Stimulated activated CD4-positive, alpha-beta T cell treated with anti-CD3 and anti-CD28 coated beads, Interleukin-4, amount 100 ng/mL, for 48 hours (primary cell): Measurements from ENCODE around the gene ALLC.

ENCODE experiments used
- DNase-seq, 2 donors: peaks; one replicate each; pipeline ENCODE4 v3.0.0-alpha.2; 2020; ENCODE audit warnings: low read depth in 2 of 2

Gene ALLC

DNA sequence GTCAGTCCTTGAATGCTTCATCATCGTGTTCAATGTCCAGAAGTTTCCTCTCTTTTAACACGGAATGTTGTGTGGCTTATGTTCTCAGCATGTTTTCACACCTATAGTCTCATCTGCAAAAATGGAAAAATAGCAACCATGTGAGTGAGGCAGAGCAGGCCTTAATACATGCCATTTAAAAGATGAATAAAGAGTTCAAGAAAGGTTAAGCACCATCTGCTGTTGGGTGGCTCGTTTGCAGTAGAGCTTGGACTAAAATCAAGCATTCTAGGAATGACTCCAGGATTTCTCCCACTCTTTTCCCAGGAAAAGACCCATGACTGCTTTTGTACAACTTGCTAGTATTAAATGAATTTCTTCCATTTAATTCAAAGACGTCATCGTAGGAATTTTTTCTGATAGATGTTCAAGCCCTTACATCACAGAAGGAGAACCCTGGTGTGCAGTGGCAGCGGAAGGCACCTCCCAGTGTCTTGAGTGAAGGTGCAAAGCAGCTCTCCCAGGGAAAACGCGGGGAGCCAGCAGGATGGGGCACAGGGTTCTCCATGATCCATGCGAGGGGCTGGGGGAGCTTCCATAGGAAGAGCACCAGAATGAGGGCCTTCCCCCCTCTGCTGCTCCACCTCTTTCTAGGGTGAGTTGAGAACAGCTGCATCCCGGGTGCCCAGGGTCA, 55.0 kb downstream of the ALLC start:
- DNase-seq: no peak

- DNase-seq: no peak
Measured at GRCh38 chr2:3718679-3719078, 60.7 kb downstream of the ALLC start.

DNA sequence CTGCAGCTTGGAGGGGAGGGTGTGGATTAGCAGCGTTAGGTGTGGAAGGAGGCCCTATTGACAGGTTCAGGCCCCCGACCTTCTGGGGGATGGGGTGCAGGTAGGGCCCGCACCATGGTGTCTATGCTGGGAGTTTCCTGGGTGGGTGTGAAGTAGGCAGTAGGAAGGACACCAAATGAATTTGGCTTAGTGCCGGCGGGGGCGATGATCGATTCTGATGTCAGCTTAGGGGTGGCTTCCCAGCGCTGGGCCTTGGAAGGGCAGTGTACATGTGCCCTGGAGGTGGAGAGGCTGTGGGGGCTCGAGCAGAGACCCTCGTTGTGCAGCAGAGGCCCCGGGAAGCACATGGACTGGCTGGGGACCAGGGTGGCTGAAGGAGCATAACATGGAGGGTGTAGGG, 67.0 kb downstream of the ALLC start:
- no peak for DNase-seq

DNA sequence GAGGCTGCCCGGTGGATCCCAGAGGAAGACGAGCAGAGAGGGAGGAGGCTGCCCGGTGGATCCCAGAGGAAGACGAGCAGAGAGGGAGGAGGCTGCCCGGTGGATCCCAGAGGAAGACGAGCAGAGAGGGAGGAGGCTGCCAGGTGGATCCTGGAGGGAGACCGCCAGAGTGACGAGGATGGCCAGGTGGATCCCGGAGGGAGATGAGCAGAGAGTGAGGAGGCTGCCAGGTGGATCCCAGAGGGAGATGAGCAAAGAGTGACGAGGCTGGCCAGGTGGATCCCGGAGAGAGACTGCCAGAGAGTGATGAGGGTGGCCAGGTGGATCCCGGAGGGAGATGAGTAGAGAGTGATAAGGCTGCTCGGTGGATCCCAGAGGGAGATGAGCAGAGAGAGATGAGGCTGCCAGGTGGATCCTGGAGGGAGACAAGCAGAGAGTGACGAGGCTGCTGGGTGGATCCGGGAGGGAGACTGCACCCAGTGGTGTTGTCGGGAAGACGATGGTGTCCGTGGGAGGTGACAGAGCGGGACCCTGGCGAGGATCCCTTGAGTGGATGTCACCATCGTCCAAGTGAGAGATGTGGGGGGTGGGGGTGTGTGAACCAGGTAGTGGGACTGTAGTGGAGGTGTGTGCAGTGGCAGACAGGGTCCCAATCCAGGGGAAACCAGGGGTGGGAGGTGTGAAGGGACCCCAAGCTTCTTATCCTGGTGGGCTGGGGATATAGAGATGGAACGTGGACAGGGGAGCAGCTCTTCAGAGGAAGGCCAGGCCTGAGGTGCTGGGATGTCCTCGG, 67.7 kb downstream of the ALLC start:
- DNase-seq: no peak

GRCh38 chr2:3726511-3726910, 68.5 kb downstream of the ALLC start:
- DNase-seq: no peak

DNA sequence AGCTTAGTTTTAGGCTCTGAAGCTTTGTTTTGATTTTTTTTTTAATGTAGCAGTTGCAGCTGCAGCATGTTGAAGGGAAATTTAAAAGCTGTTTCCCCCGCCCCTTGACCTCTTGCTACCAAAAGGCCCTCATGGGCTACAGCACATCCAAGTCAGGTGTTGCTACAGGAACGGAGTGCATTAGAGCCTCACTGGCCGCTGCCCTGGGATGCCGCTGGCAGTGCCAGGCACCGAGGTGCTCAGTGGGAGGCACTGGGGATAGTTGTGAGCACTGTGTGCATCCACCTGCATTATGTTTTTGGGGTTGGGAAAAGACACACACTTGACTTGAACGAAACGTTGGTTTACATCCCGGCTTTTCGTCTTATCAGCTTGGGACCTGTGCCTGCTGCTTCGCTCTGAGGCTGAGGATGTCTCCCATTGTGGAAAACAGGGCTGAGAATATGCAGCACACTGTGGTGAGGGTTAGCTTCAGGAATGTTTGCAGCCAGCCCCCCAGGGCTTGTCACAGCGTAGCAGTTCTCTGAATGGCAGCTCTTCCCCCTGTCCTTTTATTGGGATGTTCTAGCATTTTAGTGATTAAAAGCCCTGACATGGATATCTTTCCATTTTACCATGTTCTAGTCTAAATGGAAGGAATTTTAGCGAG, 69.5 kb downstream of the ALLC start:
- DNase-seq: no peak

DNA sequence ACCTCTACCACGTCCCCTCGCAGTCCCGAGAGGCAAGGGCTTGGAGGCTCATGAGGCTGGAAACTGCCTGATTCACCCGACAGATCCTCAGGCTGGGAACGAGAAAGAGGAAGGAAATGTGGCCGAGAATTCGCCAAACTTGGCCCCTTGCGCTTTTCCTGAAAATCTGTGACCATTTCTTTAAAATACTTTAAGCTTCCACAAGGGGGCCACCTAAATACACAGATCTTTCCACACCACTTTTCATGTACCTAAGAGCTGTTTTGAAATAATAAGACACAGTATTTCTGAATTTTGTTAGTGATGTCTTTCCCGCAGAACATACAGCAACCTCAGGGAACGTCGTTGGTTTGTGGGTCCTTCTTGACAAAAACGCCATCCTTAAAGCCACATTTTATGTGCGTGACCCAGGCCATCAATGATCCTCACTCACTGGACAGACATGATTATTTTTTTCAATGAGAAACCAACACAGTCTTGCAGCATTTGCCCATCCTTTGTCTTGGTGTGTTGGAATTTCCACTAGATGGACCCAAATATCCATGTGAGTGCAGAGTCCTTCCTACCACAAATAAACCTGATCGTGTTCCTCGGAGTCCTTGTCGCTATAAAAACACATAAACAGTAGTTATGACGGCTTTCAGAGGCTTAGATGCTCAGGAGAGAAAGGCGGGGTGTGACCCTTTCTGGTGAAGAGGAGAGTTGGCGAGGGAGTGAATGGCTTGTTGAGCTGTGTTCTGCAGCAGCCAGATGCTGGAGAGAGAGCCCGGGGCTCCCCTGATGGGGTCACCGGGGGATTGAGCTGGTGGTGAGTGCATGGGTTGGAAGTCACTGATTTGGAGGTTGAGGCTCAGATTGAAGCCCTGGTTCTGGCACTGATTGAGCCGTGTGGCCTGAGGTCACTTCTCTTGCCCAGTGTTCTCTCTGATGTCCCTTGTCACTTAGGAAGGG, 70.4 kb downstream of the ALLC start:
- DNase-seq: no peak

DNA sequence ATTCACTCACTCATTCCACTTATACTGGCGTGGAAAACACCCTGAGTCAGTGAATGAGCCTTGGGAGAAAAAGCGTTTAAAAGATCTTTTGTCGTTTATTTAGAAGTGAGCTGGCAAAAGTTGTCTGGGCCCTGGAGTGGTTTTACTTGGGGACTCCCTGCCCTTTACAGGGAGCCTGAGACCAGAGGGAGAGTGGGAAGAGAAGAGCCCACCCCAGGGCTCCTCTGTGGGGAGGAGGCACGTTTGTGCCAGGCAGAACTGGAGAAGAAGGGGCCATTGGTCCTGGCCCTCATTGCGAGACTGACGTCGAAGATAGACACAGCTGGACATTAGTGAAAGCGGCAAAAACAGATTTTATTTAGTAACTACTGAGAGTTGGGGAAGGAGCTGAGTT, 71.1 kb downstream of the ALLC start:
- DNase-seq: no peak

- DNase-seq: no peak
Measured at GRCh38 chr2:3729786-3730185, 71.8 kb downstream of the ALLC start.

- DNase-seq: no peak
Measured at GRCh38 chr2:3730646-3731045, 72.6 kb downstream of the ALLC start.

GRCh38 chr2:3731829-3732228, 73.8 kb downstream of the ALLC start:
- DNase-seq: no peak

DNA sequence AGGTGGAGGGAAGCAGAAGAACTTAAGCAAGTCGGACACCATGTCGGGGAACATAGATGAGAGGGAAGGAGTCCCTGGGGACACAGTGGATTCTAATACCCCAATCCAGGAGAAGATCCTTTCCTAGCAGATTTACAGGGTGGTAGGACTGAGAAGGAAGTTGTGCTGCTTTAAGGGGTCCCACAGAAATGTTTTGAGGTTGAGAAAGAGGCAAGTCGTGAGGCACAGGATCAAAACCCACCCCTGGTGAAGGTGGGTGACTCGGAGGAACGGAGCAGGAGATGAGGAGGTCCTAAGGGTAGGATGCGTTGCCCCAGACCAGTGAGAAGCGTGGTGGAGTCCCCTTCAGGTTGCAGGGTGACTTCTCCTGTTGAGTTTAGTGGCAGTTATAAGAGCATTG, 78.1 kb downstream of the ALLC start:
- no peak for DNase-seq

GRCh38 chr2:3737128-3737527, 79.1 kb downstream of the ALLC start:
- no peak for DNase-seq

- peak in 1 of 2 donors; percentile 8 for DNase-seq
Measured at GRCh38 chr2:3738454-3738853, 80.5 kb downstream of the ALLC start.

DNA sequence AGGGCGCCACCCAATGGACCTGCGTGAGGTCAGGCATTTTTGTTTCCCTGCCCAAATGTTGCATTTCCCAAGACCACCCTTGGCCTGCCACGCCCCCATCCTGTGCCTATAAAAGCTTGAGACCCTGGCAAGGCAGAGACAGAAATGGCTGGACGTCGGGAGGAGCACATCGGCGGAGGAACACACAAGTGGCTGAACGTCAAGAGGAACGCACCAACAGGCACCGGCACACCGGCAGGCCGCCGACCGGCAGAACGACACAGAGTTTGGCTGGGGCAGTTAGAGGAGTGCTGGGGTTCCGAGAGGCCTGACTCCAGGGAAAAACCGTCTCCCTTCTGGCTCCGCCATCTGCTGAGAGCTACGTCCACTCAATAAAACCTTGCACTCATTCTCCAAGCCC, 81.3 kb downstream of the ALLC start:
- DNase-seq: no peak

GRCh38 chr2:3741396-3741795, 83.4 kb downstream of the ALLC start:
- no peak for DNase-seq

GRCh38 chr2:3741867-3742602, 84.0 kb downstream of the ALLC start:
- no peak for DNase-seq

DNA sequence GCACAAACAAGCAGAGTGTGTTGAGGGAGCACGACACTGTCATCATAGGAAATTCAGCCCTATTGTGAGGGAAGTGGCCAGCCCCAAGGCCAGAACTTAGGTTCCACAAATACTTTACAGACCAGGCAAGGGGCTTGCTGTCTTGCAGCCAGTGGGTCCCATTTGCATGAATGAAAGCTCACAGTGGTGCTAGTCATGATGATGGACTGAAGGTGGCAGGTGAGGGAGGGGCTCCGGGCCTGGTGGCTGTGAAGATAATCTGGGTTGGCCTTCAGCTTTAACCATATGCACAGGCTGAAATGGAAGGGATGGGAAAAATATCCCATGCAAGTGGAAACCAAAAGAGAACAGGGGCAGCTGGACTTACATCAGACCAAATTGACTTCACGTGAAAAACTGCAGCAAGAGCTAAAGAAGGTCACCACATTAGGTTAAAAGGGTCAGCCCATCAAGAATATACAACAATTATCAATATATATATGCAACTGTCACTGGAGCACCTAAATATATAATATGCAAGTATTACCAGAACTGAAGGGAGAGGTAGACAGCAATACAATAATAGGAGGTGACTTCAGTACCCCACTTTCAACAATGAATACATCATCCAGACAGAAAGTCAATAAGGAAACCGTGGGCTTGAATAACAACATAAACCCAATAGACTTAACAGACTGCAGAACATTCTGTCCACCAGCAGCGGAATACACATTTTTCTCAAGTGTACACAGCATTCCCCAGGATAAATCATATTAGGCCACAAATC, 84.9 kb downstream of the ALLC start:
- no peak for DNase-seq

DNA sequence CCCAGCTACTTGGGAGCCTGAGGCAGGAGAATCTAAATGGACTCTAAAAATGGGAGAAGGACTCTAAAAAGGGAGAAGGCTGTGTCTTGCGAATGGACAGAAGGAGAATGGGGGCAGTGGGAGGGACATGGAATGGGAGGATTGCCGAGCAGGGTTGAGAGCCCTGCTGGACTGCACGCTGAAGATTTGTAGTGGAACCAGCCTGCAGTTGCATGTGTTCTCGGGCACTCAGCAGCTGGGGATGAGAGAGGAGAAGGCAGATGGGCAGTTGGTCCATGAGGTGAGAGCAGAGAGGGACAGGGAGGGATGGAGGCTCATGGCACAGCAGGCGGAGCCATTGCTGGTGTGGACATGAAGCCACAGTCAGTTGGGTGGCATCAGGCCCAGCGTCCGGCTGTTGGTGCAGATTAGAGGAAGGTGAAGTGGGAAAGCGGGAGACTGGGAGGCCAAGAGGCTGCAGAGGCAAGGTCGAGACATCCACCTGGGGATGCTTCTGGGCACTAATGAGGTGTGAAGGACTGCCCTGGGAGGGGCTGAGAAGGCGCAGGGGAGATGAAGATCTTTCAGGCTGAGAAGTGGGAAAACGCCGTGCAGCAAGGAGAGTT, 86.1 kb downstream of the ALLC start:
- DNase-seq: no peak

- no peak for DNase-seq
Measured at GRCh38 chr2:3745920-3746319, 87.9 kb downstream of the ALLC start.
